Measurements from ENCODE around the gene NFS1.

DNA sequence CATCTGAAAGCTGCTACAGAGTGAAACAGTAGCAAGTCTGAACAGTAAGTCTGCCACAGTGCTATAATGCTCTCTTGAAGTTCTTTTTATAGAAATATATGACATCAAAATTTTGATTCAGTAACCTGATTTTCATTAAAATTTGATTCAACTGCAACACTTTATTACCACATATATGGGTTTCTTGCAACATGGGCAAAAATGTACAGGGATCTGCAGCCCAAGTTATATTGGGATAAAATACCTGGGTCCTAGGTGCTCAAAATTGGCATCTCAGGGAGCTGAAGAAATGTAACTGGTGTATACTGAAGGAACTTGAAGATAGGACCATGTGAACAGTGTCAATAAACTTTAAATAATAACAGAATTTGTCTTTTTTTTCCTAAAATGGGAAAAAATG lies 10.9 kb upstream of the NFS1 start:
- TF ChIP-seq, protein P1, sequence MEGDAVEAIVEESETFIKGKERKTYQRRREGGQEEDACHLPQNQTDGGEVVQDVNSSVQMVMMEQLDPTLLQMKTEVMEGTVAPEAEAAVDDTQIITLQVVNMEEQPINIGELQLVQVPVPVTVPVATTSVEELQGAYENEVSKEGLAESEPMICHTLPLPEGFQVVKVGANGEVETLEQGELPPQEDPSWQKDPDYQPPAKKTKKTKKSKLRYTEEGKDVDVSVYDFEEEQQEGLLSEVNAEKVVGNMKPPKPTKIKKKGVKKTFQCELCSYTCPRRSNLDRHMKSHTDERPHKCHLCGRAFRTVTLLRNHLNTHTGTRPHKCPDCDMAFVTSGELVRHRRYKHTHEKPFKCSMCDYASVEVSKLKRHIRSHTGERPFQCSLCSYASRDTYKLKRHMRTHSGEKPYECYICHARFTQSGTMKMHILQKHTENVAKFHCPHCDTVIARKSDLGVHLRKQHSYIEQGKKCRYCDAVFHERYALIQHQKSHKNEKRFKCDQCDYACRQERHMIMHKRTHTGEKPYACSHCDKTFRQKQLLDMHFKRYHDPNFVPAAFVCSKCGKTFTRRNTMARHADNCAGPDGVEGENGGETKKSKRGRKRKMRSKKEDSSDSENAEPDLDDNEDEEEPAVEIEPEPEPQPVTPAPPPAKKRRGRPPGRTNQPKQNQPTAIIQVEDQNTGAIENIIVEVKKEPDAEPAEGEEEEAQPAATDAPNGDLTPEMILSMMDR (IDR thresholded peaks at IDR 0.05), result no peak
- no peak for TF ChIP-seq ZFX (IDR thresholded peaks at IDR 0.05; ENCODE audit: borderline replicate concordance)

Measured in 22Rv1 (cell line).